ENCODE measurements around the gene KRT71. TPM values are rescaled to one million over a fixed set of nuclear protein-coding genes. Genes with fewer than 3 reads are reported as not detected.

The KRT71 gene
- total RNA-seq, 1 experiment from 2014 or later: not detected

DNA sequence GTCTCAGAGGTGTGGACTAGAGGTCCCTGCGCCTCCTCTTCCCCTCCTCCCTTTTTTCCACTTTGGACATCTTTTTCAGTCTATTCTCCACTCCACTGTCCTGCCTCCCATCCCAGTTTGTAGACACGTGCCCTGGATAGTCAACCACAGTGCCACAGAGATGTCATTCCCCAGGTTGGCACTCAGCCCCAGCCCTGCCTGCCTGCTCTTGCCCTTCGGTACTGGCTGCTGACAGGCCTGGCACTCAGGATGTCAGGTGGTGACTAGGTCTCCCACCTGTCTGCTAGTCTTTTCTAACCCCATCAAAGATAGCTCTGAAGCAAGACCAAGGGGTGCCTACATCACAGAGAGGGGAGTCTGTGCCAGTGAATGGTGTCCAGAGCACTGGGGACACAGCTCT lies 15.8 kb downstream of the KRT71 start:
- Histone ChIP-seq H4K20me1 (ENCODE audit: insufficient read depth) (no peaks in the 10 kb centered on the region), H3K9me2 (ENCODE audit: insufficient read depth) (no peaks in the 10 kb centered on the region), H3K27ac (ENCODE audit: low read depth, low read length) (no peak overlapping the region), H3K27me3 (ENCODE audit: insufficient read depth, low read length) (no peaks in the 10 kb centered on the region), H3K4me3 (replicated peaks in 1 of 2; ENCODE audit: low read depth in 1 of 2, low read length in 2 of 2) (no peak overlapping the region), H3K4me1 (ENCODE audit: control insufficient read depth in 1 of 2, insufficient read depth in 2 of 2, low read length in 2 of 2) (peaks cover 13 to 15% of the 10 kb centered on the region in 2 experiments), H3K9me3 (ENCODE audit: control insufficient read depth in 1 of 2, insufficient read depth in 1 of 2, low read depth in 1 of 2, low read length in 2 of 2) (no peaks in the 10 kb centered on the region), H3K9ac (ENCODE audit: low read length) (no peak overlapping the region), H3K36me3 (ENCODE audit: control insufficient read depth in 1 of 2, insufficient read depth in 2 of 2, low read length in 2 of 2) (no peaks in the 10 kb centered on the region), H2AFZ (ENCODE audit: low read depth, low read length, poor library complexity, severe bottlenecking) (no peak overlapping the region), H3K4me2 (ENCODE audit: low read length) (no peak overlapping the region), H3K79me2 (ENCODE audit: insufficient read depth, low read length) (no peaks in the 10 kb centered on the region)
- DNase-seq (ENCODE audit: low read depth, low spot score): no peak
- ChIA-PET CTCF (no interaction called here), RAD21 (ENCODE audit: low non-redundant PET in 1 of 2, low total read pairs in 2 of 2, uncharacterized antibody in 2 of 2, unreplicated experiment in 2 of 2) (no interaction called here), POLR2A (no interaction called here)
- no TSS peak for BruUV-seq (replicated peaks)
- intact Hi-C loops (cut with micrococcal nuclease): no loop called here
- ATAC-seq: no peak
- TF ChIP-seq FOSL1 (IDR thresholded peaks at IDR 0.05; ENCODE audit: low read depth): no peak
- no peak for TF ChIP-seq ZFX (IDR thresholded peaks at IDR 0.05)
- no peak for TF ChIP-seq RAD21 (IDR thresholded peaks at IDR 0.05; ENCODE audit: low read depth)
- TF ChIP-seq, protein P1, sequence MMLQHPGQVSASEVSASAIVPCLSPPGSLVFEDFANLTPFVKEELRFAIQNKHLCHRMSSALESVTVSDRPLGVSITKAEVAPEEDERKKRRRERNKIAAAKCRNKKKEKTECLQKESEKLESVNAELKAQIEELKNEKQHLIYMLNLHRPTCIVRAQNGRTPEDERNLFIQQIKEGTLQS (IDR thresholded peaks at IDR 0.05): no peak
- TF ChIP-seq, protein P2, sequence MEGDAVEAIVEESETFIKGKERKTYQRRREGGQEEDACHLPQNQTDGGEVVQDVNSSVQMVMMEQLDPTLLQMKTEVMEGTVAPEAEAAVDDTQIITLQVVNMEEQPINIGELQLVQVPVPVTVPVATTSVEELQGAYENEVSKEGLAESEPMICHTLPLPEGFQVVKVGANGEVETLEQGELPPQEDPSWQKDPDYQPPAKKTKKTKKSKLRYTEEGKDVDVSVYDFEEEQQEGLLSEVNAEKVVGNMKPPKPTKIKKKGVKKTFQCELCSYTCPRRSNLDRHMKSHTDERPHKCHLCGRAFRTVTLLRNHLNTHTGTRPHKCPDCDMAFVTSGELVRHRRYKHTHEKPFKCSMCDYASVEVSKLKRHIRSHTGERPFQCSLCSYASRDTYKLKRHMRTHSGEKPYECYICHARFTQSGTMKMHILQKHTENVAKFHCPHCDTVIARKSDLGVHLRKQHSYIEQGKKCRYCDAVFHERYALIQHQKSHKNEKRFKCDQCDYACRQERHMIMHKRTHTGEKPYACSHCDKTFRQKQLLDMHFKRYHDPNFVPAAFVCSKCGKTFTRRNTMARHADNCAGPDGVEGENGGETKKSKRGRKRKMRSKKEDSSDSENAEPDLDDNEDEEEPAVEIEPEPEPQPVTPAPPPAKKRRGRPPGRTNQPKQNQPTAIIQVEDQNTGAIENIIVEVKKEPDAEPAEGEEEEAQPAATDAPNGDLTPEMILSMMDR (IDR thresholded peaks at IDR 0.05 in 2 of 3, conservative IDR thresholded peaks at IDR 0.05 in 1 of 3; ENCODE audit: borderline replicate concordance in 1 of 3, insufficient read depth in 1 of 3, low read depth in 2 of 3, low read length in 2 of 3): no peak
- TF ChIP-seq, protein P3, sequence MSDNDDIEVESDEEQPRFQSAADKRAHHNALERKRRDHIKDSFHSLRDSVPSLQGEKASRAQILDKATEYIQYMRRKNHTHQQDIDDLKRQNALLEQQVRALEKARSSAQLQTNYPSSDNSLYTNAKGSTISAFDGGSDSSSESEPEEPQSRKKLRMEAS (IDR thresholded peaks at IDR 0.05): no peak
- TF ChIP-seq SIN3A (IDR thresholded peaks at IDR 0.05; ENCODE audit: low read depth): no peak
- TF ChIP-seq CEBPB (IDR thresholded peaks at IDR 0.05; ENCODE audit: low read depth): no peak

DNA sequence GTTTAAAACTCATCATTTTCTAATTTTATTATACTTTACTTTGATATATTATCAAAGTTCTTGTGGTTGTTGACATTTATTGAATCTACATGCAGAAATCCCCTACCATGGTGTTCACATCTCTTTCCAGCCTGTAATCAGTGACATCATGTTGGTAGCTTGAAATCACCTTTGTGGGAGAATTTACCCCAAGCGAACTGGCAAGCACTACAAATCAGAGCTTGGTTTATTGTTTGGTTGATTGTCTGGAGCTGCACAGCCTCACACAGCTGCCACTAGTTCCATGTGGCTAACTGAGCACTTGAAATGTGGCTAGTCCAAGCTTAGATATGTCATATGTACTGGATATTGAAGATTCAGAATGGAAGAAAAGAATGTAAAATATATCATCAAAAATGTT lies 17.4 kb downstream of the KRT71 start:
- ATAC-seq: no peak
- ChIA-PET RAD21 (ENCODE audit: low non-redundant PET in 1 of 2, low total read pairs in 2 of 2, uncharacterized antibody in 2 of 2, unreplicated experiment in 2 of 2) (no interaction called here), CTCF (interaction anchor here (1.2 kb wide), 1 partner anchor 229 kb away, joined by 3 read pairs; no protein-coding TSS in a partner anchor), POLR2A (no interaction called here)
- no peak overlapping the region for H3K4me3 ChIP-seq (replicated peaks in 1 of 2; ENCODE audit: low read depth in 1 of 2, low read length in 2 of 2)
- no peak overlapping the region for H3K27ac ChIP-seq (ENCODE audit: low read depth, low read length)
- no peaks in the 10 kb centered on the region for H3K9me3 ChIP-seq (ENCODE audit: control insufficient read depth in 1 of 2, insufficient read depth in 1 of 2, low read depth in 1 of 2, low read length in 2 of 2)
- no peaks in the 10 kb centered on the region for H3K36me3 ChIP-seq (ENCODE audit: control insufficient read depth in 1 of 2, insufficient read depth in 2 of 2, low read length in 2 of 2)
- intact Hi-C loops (cut with micrococcal nuclease): no loop called here
- DNase-seq (ENCODE audit: low read depth, low spot score): no peak
- H4K20me1 ChIP-seq (ENCODE audit: insufficient read depth): no peaks in the 10 kb centered on the region
- H3K4me1 ChIP-seq (ENCODE audit: control insufficient read depth in 1 of 2, insufficient read depth in 2 of 2, low read length in 2 of 2): peaks cover 13 to 15% of the 10 kb centered on the region in 2 experiments
- no peak overlapping the region for H3K4me2 ChIP-seq (ENCODE audit: low read length)
- BruUV-seq (replicated peaks): no TSS peak
- no peak overlapping the region for H3K9ac ChIP-seq (ENCODE audit: low read length)
- no peak for TF ChIP-seq EGR1 (IDR thresholded peaks at IDR 0.05; ENCODE audit: low read depth)
- TF ChIP-seq, protein P2 (IDR thresholded peaks at IDR 0.05 in 2 of 3, conservative IDR thresholded peaks at IDR 0.05 in 1 of 3; ENCODE audit: borderline replicate concordance in 1 of 3, insufficient read depth in 1 of 3, low read depth in 2 of 3, low read length in 2 of 3): no peak
- TF ChIP-seq ZNF274 (IDR thresholded peaks at IDR 0.05; ENCODE audit: low read depth, low read length): no peak
- TF ChIP-seq YY1 (IDR thresholded peaks at IDR 0.05; ENCODE audit: extremely low read depth, insufficient replicate concordance, low read depth, low read length): no peak
- no peak for TF ChIP-seq SP1 (IDR thresholded peaks at IDR 0.05; ENCODE audit: low read depth)
- H2AFZ ChIP-seq (ENCODE audit: low read depth, low read length, poor library complexity, severe bottlenecking): no peak overlapping the region
- H3K9me2 ChIP-seq (ENCODE audit: insufficient read depth): no peaks in the 10 kb centered on the region
- no peaks in the 10 kb centered on the region for H3K79me2 ChIP-seq (ENCODE audit: insufficient read depth, low read length)
- no peaks in the 10 kb centered on the region for H3K27me3 ChIP-seq (ENCODE audit: insufficient read depth, low read length)
